ENCODE results near the gene INTS4.
A peak's percentile ranks its signal among the peaks of the same experiment; 100 is the strongest.

Gene INTS4

GRCh38 chr11:77994434-77995362, at the start of gene INTS4 (continued):
- TF ChIP-seq ZNF792 (tag by site-specific recombination; IDR thresholded peaks at IDR 0.05) (no peak), ZFP41 (tag by site-specific recombination; IDR thresholded peaks at IDR 0.05; ENCODE audit: borderline replicate concordance) (no peak), AEBP2 (tag by site-specific recombination; IDR thresholded peaks at IDR 0.05; ENCODE audit: borderline replicate concordance) (no peak), GLI4 (tag by site-specific recombination; IDR thresholded peaks at IDR 0.05) (no peak), KLF10 (tag by site-specific recombination; IDR thresholded peaks at IDR 0.05) (peak; percentile 82), ZBTB20 (tag by site-specific recombination; IDR thresholded peaks at IDR 0.05) (0 out of 2 replicates have a peak, but pooled peaks have one; percentile 46), ZNF324 (tag by site-specific recombination; IDR thresholded peaks at IDR 0.05) (no peak), ZBTB10 (tag by site-specific recombination; IDR thresholded peaks at IDR 0.05) (peak; percentile 72), ZNF549 (tag by site-specific recombination; IDR thresholded peaks at IDR 0.05) (no peak), ZNF76 (tag by site-specific recombination; IDR thresholded peaks at IDR 0.05; ENCODE audit: borderline replicate concordance, low read depth) (peak; percentile 88), PRDM10 (tag by site-specific recombination; IDR thresholded peaks at IDR 0.05) (peak; percentile 94), ZNF280D (tag by site-specific recombination; IDR thresholded peaks at IDR 0.05) (no peak), ZSCAN23 (tag by site-specific recombination; IDR thresholded peaks at IDR 0.05) (no peak), ZNF768 (tag by site-specific recombination; IDR thresholded peaks at IDR 0.05) (no peak), ZNF416 (tag by site-specific recombination; IDR thresholded peaks at IDR 0.05) (no peak), ZNF266 (tag by site-specific recombination; IDR thresholded peaks at IDR 0.05; ENCODE audit: low read depth) (no peak), TCF7L2 (IDR thresholded peaks at IDR 0.05; ENCODE audit: borderline replicate concordance, low read depth, low read length) (no peak), KLF1 (tag by site-specific recombination; IDR thresholded peaks at IDR 0.05) (peak; percentile 69), RBAK (tag by site-specific recombination; IDR thresholded peaks at IDR 0.05) (no peak), ZNF514 (tag by site-specific recombination; IDR thresholded peaks at IDR 0.05) (no peak), ZNF658 (tag by site-specific recombination; IDR thresholded peaks at IDR 0.05) (no peak), ZNF580 (tag by site-specific recombination; IDR thresholded peaks at IDR 0.05) (no peak), ZNF138 (tag by site-specific recombination; IDR thresholded peaks at IDR 0.05; ENCODE audit: borderline replicate concordance) (no peak), ZNF248 (tag by site-specific recombination; IDR thresholded peaks at IDR 0.05) (no peak), KLF16 (tag by site-specific recombination; IDR thresholded peaks at IDR 0.05) (0 out of 2 replicates have a peak, but pooled peaks have one; percentile 42), KLF7 (tag by site-specific recombination; IDR thresholded peaks at IDR 0.05; ENCODE audit: borderline replicate concordance) (no peak)
